ENCODE measurements around the gene CRYGN.
A peak's percentile ranks its signal among the peaks of the same experiment; 100 is the strongest.

The CRYGN gene

GRCh38 chr7:151437866-151438516, 1.9 kb downstream of the CRYGN start:
- DNase-seq: no peak

- DNase-seq: no peak
Observed at GRCh38 chr7:151437159-151437553, 2.8 kb downstream of the CRYGN start.

GRCh38 chr7:151436446-151437158, 3.3 kb downstream of the CRYGN start:
- DNase-seq: no peak

GRCh38 chr7:151435971-151436370, 4.0 kb downstream of the CRYGN start:
- DNase-seq: no peak

GRCh38 chr7:151435103-151435916, 4.6 kb downstream of the CRYGN start:
- DNase-seq: no peak

GRCh38 chr7:151434549-151434948, 5.4 kb downstream of the CRYGN start:
- no peak for DNase-seq

GRCh38 chr7:151433721-151434400, 6.1 kb downstream of the CRYGN start:
- DNase-seq: no peak

GRCh38 chr7:151432658-151433521, 7.1 kb downstream of the CRYGN start:
- DNase-seq: no peak

- DNase-seq: no peak
Observed at GRCh38 chr7:151431768-151432311, 8.1 kb downstream of the CRYGN start.

- no peak for DNase-seq
Observed at GRCh38 chr7:151431281-151431767, 8.6 kb downstream of the CRYGN start.

- DNase-seq: no peak
Observed at GRCh38 chr7:151430391-151431205, 9.3 kb downstream of the CRYGN start.

GRCh38 chr7:151429560-151430331, 10.2 kb downstream of the CRYGN start:
- DNase-seq: no peak

- no peak for DNase-seq
Observed at GRCh38 chr7:151429237-151429559, 10.7 kb downstream of the CRYGN start.

- DNase-seq: peak; percentile 51
Observed at GRCh38 chr7:151428378-151429236, 11.3 kb downstream of the CRYGN start.

GRCh38 chr7:151427705-151428377, 12.1 kb downstream of the CRYGN start:
- DNase-seq: no peak

GRCh38 chr7:151426904-151427704, 12.8 kb downstream of the CRYGN start:
- no peak for DNase-seq

- peak; percentile 93 for DNase-seq
Observed at GRCh38 chr7:151426441-151426903, 13.5 kb downstream of the CRYGN start.

Data from fibroblast of skin of right quadriceps (primary cell).